SK-N-DZ (cell line): Measurements from ENCODE around the gene PROSER1.
"Not testable (repeated sequence)": the region's sequence is repeated elsewhere in the genome, so short reads cannot be mapped to it uniquely, and the experiment has no call there.

Experiments used
- DNase-seq: peaks from one replicate; pipeline ENCODE4 v3.0.0-alpha.2; 2015; ENCODE audit warnings: low spot score

PROSER1 gene

GRCh38 chr13:39025433-39025839 is 12.5 kb downstream of the PROSER1 start:
- no peak for DNase-seq

GRCh38 chr13:39023761-39024160 is 14.1 kb downstream of the PROSER1 start:
- no peak for DNase-seq

DNA sequence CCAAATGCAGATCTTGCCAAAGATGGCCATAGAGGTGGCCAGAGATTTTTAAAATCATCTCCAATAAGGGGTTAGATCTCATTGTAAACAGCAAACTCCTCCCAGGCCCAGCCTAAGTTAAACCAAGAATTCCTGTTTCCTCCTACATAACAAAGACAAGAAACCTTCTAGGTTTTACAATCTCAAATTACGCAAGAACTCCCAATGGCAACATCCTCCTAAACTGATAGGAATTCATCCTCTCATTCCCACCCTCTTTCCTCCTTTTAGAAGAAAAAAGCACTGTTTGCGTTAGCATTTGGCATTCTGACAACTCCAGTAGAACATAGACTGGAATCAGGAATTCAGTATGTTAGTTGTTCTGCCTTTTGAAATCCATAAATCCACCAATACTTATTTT is 14.6 kb downstream of the PROSER1 start:
- no peak for DNase-seq

- no peak for DNase-seq
These were observed 16.9 kb downstream of the PROSER1 start for GRCh38 chr13:39020853-39021462.

DNA sequence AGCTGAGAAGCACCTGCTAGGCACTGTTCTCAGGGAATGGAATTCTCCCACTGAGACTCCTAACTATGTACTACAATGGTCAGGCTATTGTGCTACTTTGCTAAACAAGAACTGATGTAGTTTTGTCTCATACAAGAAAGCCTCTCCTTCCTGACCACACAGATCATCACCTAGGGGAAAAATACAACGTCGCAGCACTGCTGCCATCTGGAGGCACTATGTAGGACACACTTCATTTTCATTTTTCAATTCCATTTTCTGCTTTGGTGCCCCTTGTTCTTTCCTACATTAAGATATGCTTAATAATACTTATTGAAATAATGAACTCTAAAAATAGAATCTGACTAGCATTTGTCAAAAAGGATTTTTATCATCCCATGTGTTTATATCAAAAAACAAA is 21.1 kb downstream of the PROSER1 start:
- peak; percentile 16 for DNase-seq

GRCh38 chr13:39016087-39016486 is 21.8 kb downstream of the PROSER1 start:
- no peak for DNase-seq

- no peak for DNase-seq
These were observed 24.4 kb downstream of the PROSER1 start for GRCh38 chr13:39013462-39013861.

DNA sequence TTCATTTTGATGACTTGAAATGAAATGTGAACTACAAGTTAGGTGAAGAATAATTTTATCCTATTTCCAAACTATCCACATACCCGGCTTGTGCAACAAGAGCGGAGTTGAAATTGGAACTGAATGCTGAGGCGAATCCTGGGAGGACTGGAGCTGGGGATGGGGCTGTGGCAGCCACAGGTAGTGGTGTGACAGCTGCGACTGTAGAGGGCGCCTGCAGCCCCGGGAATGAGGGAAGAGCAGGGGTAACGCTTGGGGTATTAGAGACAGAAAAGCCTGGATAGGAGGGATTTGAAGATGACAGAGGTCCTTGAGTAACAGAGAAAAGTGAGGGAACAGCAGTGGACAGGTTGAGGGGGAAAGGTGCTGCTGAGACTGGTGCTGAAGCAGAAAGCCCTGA is 25.3 kb downstream of the PROSER1 start:
- no peak for DNase-seq

DNA sequence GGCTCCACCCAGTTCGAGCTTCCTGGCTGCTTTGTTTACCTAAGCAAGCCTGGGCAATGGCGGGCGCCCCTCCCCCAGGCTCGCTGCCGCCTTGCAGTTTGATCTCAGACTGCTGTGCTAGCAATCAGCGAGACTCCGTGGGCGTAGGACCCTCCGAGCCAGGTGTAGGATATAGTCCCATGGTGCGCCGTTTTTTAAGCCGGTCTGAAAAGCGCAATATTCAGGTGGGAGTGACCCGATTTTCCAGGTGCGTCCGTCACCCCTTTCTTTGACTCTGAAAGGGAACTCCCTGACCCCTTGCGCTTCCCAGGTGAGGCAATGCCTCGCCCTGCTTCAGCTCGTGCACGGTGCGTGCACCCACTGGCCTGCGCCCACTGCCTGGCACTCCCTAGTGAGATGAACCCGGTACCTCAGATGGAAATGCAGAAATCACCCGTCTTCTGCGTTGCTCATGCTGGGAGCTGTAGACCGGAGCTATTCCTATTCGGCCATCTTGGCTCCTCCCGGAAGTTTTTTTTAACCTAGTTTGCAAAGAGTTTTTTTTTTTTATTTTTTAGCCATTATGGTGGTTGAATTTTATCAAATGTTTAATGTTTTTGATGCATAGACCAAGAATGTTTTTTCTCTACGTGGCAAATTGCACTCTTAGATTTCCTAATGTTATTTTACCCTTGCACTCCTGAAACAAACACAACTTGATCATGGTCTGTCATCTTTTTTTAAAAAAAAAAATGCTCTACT is 31.3 kb downstream of the PROSER1 start:
- not testable (repeated sequence) for DNase-seq

DNA sequence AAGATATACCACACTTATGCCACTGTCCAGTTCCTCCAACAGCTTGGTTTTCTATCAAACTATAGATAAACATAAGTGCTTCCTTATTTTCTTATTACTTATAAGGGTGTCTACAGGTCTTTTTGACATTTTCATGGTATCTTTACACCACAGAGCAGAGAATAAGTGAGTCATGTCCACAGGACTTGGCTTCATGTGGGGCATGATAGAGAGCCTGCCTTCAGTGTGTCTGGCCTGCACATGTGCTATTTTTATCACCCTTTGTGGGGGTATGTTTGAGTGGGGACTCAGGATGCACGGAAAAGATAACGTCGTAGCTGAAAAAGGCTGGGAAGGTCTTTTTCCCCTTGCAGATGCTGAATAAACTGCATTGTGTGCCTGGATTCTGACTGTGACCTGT is 39.1 kb downstream of the PROSER1 start:
- DNase-seq: no peak

- no peak for DNase-seq
These were observed 44.5 kb downstream of the PROSER1 start for GRCh38 chr13:38993381-38993780.

DNA sequence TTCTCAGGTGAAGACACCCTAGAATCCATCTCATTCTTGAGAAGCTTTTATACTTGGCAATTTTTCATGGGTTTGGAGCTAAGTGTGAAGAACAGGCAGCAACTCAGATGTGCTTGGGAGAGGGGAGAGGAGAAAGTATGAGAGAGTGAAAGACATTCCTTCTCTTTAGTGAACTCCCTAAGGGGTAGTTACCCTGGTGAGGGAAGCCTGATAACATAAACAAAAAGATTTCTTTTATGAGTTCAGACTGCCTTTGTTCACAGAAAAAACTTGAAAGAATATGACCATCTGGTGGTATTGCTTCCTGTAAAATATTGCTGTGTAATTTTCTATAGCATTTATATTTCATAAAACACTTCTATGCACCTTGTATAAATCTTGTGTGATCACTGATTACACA is 47.2 kb downstream of the PROSER1 start, which contains the start of gene STOML3:
STOML3 (minus strand) TSS at position 139 of the 400 bp plus-strand sequence; CDS start at position 29, 110 bp downstream.
- no peak for DNase-seq

GRCh38 chr13:38981096-38981495 is 56.8 kb downstream of the PROSER1 start:
- DNase-seq: no peak

DNA sequence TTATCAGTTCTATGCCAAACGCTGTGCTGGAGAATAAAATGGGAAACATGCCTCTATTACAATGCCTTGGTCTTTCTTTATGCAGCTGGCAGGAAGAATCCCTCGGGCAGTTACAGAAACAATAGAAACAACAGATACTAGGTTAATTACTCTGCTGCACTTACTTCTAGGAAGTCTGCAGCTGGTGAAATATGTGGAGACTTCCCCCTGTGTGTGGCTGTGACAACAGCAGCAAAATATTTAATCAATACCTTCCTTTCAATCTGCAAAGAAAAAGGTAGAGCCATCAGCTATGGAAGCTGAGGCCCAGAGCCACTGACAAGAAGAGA is 57.2 kb downstream of the PROSER1 start:
- no peak for DNase-seq

DNA sequence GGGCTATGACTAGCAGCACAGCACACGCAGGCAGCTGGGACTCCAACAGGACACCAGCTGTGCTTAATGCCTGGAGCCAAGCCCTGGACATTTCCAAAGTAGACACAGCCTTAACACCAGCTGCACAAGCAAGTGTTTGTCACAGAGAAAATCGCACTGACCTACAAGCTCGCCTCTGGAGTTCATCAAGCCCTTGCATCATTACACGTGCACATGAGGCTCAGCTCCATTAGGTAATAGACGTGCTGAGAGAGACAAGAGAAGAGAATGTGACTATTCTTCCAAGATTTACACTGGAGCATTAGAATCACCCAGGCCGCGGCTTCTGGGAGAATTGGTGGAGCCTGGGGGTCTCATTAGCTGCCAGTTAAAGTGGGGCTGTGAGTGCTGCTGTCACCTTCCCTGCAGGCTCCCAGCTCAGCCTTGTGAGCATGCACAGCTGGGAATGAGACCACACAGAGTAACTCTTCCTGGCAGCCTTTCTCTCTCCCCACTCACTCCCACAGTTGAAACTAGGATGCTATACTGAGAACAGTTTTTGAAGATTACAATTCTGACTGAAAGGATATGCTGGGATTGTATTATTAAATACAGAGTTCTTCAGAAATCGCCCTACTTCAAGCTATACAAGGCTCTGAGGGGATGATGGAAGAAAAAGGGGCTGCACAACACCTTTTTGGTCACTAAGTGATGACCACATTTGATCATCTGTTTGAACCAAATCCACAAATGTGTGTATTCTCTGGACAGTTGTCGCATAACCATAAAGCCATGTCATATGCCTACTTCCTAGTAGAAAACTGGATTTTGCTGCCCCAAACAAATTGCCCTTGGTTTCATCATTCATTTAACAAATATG is 57.8 kb downstream of the PROSER1 start:
- peak; percentile 9 for DNase-seq

GRCh38 chr13:38970380-38971051 is 67.4 kb downstream of the PROSER1 start:
- no peak for DNase-seq

- no peak for DNase-seq
These were observed 68.7 kb downstream of the PROSER1 start for GRCh38 chr13:38969187-38969586.

DNA sequence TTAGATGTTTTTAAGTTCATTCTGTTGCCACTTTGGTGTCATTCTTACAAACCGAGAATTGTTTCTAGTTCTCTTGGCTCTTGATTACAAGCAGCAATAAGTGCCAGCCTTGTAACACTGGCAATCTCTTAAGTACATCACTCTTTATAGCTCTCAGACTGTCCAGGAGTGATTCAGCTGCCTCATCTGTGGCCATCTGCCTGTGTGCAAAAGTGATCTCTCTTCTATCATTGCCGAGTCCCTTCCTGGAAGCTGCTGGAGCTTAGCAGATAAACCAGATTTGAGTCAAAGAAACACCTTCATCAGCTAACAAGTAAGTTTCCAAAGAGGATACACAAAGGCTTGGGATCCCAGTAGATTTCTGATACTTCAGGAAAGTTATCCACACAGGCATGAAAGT is 70.4 kb downstream of the PROSER1 start:
- DNase-seq: no peak

- DNase-seq: no peak
These were observed 72.6 kb downstream of the PROSER1 start for GRCh38 chr13:38965281-38965680.

- DNase-seq: no peak
These were observed 77.7 kb downstream of the PROSER1 start for GRCh38 chr13:38960175-38960574.
